Measurements from ENCODE around the gene HMCN2. TPM values are rescaled to one million over a fixed set of nuclear protein-coding genes. Genes with fewer than 3 reads are reported as not detected.

Gene HMCN2
- total RNA-seq, 1 donor from 2014 or later: not detected

DNA sequence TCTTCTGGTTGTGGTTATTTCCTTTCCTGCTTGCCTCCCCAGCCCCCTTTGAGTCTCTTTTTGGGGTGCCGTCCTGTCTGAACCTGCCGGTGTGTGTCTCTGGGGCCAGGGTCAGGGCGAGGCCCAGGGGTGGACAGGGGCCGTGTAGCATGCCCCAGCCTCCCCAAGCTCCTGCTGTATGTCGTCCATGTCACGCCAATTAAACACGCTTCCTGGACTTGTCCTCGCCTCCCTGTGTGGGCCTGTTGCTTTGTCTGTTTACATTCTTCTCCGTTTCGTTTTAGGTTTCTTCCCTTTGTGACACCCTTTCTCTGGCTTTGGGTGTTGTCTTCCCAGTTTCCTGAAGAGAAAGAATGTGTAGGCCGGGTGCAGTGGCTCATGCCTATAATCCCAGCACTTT lies 28.5 kb upstream of the HMCN2 start:
- TF ChIP-seq, protein P1, sequence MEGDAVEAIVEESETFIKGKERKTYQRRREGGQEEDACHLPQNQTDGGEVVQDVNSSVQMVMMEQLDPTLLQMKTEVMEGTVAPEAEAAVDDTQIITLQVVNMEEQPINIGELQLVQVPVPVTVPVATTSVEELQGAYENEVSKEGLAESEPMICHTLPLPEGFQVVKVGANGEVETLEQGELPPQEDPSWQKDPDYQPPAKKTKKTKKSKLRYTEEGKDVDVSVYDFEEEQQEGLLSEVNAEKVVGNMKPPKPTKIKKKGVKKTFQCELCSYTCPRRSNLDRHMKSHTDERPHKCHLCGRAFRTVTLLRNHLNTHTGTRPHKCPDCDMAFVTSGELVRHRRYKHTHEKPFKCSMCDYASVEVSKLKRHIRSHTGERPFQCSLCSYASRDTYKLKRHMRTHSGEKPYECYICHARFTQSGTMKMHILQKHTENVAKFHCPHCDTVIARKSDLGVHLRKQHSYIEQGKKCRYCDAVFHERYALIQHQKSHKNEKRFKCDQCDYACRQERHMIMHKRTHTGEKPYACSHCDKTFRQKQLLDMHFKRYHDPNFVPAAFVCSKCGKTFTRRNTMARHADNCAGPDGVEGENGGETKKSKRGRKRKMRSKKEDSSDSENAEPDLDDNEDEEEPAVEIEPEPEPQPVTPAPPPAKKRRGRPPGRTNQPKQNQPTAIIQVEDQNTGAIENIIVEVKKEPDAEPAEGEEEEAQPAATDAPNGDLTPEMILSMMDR (IDR thresholded peaks at IDR 0.05; ENCODE audit: insufficient read depth, low read length, poor library complexity, severe bottlenecking): no peak
- no peak for DNase-seq (ENCODE audit: low read depth)
- no peaks in the 10 kb centered on the region for H3K36me3 ChIP-seq (ENCODE audit: control insufficient read depth, insufficient read depth, low read length)
- no peaks in the 10 kb centered on the region for H3K27me3 ChIP-seq (ENCODE audit: control insufficient read depth, insufficient read depth, low read length)
- H3K4me3 ChIP-seq (ENCODE audit: low read depth, low read length): no peak overlapping the region

DNA sequence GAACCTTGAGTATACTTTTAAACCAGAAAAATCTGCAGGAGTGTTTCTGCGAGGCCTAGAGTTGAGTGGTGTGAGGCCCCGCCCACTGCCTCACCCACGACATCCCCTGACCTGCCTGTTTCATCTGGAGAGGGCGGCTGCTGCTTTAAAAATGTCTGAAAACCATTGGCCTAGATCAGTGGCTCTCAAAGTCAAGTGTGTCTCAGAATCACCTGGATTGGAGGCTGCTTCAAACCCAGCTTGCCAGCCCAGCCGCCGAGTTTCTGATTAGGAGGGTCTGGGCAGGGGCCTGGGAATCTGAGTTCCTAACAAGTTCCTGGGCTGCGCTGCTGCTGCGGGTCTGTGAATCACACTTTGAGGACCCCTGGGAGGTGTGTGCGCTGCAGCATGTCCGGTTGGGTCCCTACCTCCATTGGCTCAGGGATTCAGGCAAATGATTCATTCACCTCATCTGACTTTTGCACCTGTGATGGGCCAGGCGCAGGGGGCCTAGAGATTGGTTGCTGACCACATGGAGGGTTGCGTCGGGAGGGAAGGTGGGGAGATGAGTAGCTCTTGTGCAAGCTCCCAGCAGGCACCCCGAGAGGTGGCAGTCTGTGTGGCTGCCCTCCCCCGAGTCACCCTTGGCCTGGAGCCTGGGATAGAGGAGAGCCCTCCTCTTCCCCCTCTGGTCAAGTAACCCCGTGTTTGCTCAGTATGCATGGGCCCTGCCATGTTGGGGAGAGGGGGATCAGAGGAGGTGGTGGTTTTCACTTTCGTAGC lies 27.6 kb upstream of the HMCN2 start:
- H3K4me3 ChIP-seq (ENCODE audit: low read depth, low read length): no peak overlapping the region
- no peaks in the 10 kb centered on the region for H3K36me3 ChIP-seq (ENCODE audit: control insufficient read depth, insufficient read depth, low read length)
- DNase-seq (ENCODE audit: low read depth): no peak
- TF ChIP-seq, protein P1 (IDR thresholded peaks at IDR 0.05; ENCODE audit: insufficient read depth, low read length, poor library complexity, severe bottlenecking): no peak
- no peaks in the 10 kb centered on the region for H3K27me3 ChIP-seq (ENCODE audit: control insufficient read depth, insufficient read depth, low read length)

DNA sequence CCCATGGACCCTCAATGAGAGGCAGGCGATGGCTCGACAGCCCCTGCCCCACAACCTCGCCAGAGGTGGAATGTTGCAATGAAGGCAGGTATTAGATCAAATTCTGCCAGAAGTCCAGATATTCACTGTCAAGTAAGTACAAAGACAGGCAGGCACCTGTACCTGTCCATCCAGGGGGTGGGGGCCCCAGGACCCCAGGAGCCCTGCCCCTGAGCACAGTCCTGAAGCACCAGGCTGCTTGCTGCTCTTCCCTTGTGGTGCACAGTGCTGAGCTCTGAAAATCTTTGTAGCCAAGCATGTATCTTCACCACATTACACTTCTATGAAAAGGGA lies 26.2 kb upstream of the HMCN2 start:
- no peaks in the 10 kb centered on the region for H3K36me3 ChIP-seq (ENCODE audit: control insufficient read depth, insufficient read depth, low read length)
- no peak overlapping the region for H3K4me3 ChIP-seq (ENCODE audit: low read depth, low read length)
- TF ChIP-seq, protein P1 (IDR thresholded peaks at IDR 0.05; ENCODE audit: insufficient read depth, low read length, poor library complexity, severe bottlenecking): no peak
- DNase-seq (ENCODE audit: low read depth): no peak
- no peaks in the 10 kb centered on the region for H3K27me3 ChIP-seq (ENCODE audit: control insufficient read depth, insufficient read depth, low read length)

DNA sequence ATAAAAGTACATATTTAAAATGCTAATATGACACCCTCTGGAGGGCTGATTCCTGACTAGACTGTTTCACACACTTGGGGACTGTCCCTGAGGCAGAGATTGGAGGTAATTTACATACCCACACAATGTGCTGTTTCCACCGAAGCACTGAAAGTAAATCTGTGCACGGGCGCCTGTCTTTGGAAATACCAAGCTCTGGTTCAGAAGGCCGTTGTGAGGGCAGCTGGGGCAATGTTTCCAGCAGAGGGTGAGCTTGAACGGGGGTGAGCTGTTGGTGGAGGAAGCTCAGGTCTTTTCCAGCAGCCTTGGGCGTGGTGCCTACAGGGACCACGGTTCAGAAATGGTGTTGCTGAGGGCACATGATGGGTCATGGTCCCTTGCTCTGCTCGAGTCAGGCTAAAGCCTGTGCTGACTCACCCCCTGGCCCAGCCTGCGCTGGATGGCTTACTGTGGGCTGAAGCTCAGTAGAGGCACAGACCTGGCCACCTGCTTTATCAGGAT lies 25.8 kb upstream of the HMCN2 start:
- no peak overlapping the region for H3K4me3 ChIP-seq (ENCODE audit: low read depth, low read length)
- no peaks in the 10 kb centered on the region for H3K27me3 ChIP-seq (ENCODE audit: control insufficient read depth, insufficient read depth, low read length)
- TF ChIP-seq, protein P1 (IDR thresholded peaks at IDR 0.05; ENCODE audit: insufficient read depth, low read length, poor library complexity, severe bottlenecking): no peak
- no peaks in the 10 kb centered on the region for H3K36me3 ChIP-seq (ENCODE audit: control insufficient read depth, insufficient read depth, low read length)
- peak; percentile 53 for DNase-seq (ENCODE audit: low read depth)

DNA sequence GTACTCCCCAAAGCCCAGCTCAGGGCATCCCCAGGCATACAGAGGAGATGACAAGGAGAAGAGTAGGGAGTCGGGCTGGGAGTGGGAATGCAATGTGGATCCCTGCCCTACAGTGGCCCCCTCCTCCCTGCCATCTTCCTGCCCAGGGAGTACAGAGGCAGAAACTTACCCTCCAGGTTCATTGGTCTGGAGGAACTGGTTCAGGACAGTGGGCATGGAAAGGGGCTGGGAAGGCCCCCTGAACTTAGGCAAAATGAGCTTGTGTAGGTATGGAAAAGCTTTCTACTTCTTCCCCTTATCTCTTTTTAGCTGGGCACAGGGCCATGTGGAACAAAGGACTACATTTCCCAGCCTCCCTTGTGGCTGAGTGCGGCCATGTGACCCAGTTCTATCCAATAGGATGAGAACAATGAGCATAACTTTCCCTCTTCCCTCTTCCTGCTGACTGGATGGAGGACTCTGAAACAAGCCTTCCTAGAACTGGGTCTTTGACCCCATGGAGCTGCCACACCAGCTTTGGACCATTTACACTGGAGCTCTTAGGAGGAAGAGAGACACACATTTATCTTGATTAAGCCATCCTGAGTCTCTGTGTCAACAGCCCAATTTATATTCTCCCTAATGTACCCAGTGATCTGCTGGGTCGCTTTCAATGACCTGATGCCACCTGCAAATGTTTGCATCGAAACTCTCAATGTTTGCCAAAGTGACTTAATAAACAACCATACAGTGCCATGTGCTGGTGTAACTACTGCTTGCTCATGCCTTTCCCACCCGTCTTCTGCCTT lies 25.0 kb upstream of the HMCN2 start:
- DNase-seq (ENCODE audit: low read depth): no peak
- H3K36me3 ChIP-seq (ENCODE audit: control insufficient read depth, insufficient read depth, low read length): no peaks in the 10 kb centered on the region
- TF ChIP-seq, protein P1 (IDR thresholded peaks at IDR 0.05; ENCODE audit: insufficient read depth, low read length, poor library complexity, severe bottlenecking): no peak
- no peak overlapping the region for H3K4me3 ChIP-seq (ENCODE audit: low read depth, low read length)
- no peaks in the 10 kb centered on the region for H3K27me3 ChIP-seq (ENCODE audit: control insufficient read depth, insufficient read depth, low read length)

All from kidney epithelial cell (primary cell).